Uterus (tissue), 4 donors: ENCODE results near the gene DMRT2. TPM values are rescaled to one million over a fixed set of nuclear protein-coding genes. Genes with fewer than 3 reads are reported as not detected.
A peak's percentile ranks its signal among the peaks of the same experiment; 100 is the strongest.

Experiments
- DNase-seq, 2 donors: peaks; one replicate each; pipeline ENCODE4 v3.0.0-alpha.2; 2019 to 2020
- H3K27ac ChIP-seq, 2 donors: fragments of 200-600 bp; sonication (generic); 1 replicate in 1 of 2; 2 replicates in 1 of 2; pipeline ENCODE4 v1.5.1; 2016 to 2018
- H3K27me3 ChIP-seq, 2 donors: fragments of 200-600 bp; sonication (generic); one replicate each; pipeline ENCODE4 v1.5.1; 2018 to 2019; ENCODE audit warnings: control low read depth in 1 of 2
- H3K36me3 ChIP-seq, 2 donors: fragments of 200-600 bp; sonication (generic); one replicate each; pipeline ENCODE4 v1.5.1; 2019; ENCODE audit warnings: control low read depth in 1 of 2
- H3K4me1 ChIP-seq, 2 donors: fragments of 200-600 bp; sonication (generic); one replicate each; pipeline ENCODE4 v1.5.1; 2018 to 2019; ENCODE audit warnings: control low read depth in 1 of 2
- H3K4me3 ChIP-seq, 2 donors: fragments of 200-600 bp; sonication (generic); 1 replicate in 1 of 2; 2 replicates in 1 of 2; pipeline ENCODE4 v1.5.1; 2018 to 2019; ENCODE audit warnings: mild to moderate bottlenecking in 1 of 2
- H3K9me3 ChIP-seq, 2 donors: fragments of 200-600 bp; sonication (generic); one replicate each; pipeline ENCODE4 v1.5.1; 2019; ENCODE audit warnings: control low read depth in 1 of 2
- CTCF ChIP-seq, 4 experiments: fragments of 200-600 bp in 2 of 4; fragments of 450-650 bp in 2 of 4; sonication (generic) in 2 of 4; IDR thresholded peaks; one replicate each; pipeline ENCODE4 v1.5.1; 2016 to 2019; ENCODE audit warnings: antibody characterized with exemption in 4 of 4, mild to moderate bottlenecking in 2 of 4, moderate library complexity in 1 of 4
- POLR2A ChIP-seq, 2 donors: fragments of 450-650 bp; IDR thresholded peaks; one replicate each; pipeline ENCODE4 v1.6.1; 2016; ENCODE audit warnings: antibody characterized with exemption in 2 of 2, mild to moderate bottlenecking in 1 of 2, moderate library complexity in 1 of 2
- intact Hi-C: fragments of 100-400 bp; cut with DNase I; formaldehyde crosslinking; loops from one replicate; pipeline ENCODE4 v1.15.1; 2023; ENCODE audit warnings: low total_unique reads
- small RNA-seq: library from RNA; depleted of rRNA; stranded (forward); fragments of <200 nt; gene quantifications from one replicate; pipeline ENCODE3, GENCODE V24; 2016
- total RNA-seq, 4 donors: library from RNA; depleted of rRNA in 3 of 4; stranded (reverse); fragments of >200 nt in 3 of 4; gene quantifications; one replicate each; pipeline versions ENCODE4 v1.1.0 to v1.2.4, GENCODE V29; 2014 to 2023
- donor health status: DM: yes; HTN: yes; CAD: no.

Gene DMRT2
- total RNA-seq, 4 donors from 2014 or later = 3.1 TPM; not detected in 3

GRCh38 chr9:1100201-1100600 is 50.0 kb downstream of the DMRT2 start:
- no peaks in the 10 kb centered on the region for H3K4me1 ChIP-seq
- H3K9me3 ChIP-seq = no peaks in the 10 kb centered on the region
- no peak for TF ChIP-seq CTCF (IDR thresholded peaks at IDR 0.05)
- TF ChIP-seq POLR2A (IDR thresholded peaks at IDR 0.05) = no peak
- H3K27ac ChIP-seq = no peak overlapping the region
- H3K4me3 ChIP-seq = no peak overlapping the region
- no peak for DNase-seq
- no peaks in the 10 kb centered on the region for H3K36me3 ChIP-seq
- no peaks in the 10 kb centered on the region for H3K27me3 ChIP-seq
- intact Hi-C loops = no loop called here

GRCh38 chr9:1100945-1101344 is 50.8 kb downstream of the DMRT2 start:
- H3K4me1 ChIP-seq = no peaks in the 10 kb centered on the region
- peak in 1 of 2 donors; percentile 25 for DNase-seq
- no peak for TF ChIP-seq POLR2A (IDR thresholded peaks at IDR 0.05)
- peak in 3 of 4 experiments; percentile 16 to 37 (median 30) for TF ChIP-seq CTCF (IDR thresholded peaks at IDR 0.05)
- H3K27ac ChIP-seq = no peak overlapping the region
- H3K27me3 ChIP-seq = no peaks in the 10 kb centered on the region
- intact Hi-C loops = no loop called here
- H3K36me3 ChIP-seq = no peaks in the 10 kb centered on the region
- no peaks in the 10 kb centered on the region for H3K9me3 ChIP-seq
- no peak overlapping the region for H3K4me3 ChIP-seq

- Histone ChIP-seq H3K36me3 (no peaks in the 10 kb centered on the region), H3K4me3 (no peak overlapping the region), H3K9me3 (no peaks in the 10 kb centered on the region), H3K27me3 (no peaks in the 10 kb centered on the region), H3K27ac (no peak overlapping the region), H3K4me1 (no peaks in the 10 kb centered on the region)
- DNase-seq = no peak
- intact Hi-C loops = no loop called here
- TF ChIP-seq POLR2A (IDR thresholded peaks at IDR 0.05) (no peak), CTCF (IDR thresholded peaks at IDR 0.05) (no peak)
These were observed 51.9 kb downstream of the DMRT2 start for GRCh38 chr9:1101846-1102641.

- Histone ChIP-seq H3K4me1 (no peaks in the 10 kb centered on the region), H3K27ac (no peak overlapping the region), H3K36me3 (no peaks in the 10 kb centered on the region), H3K27me3 (no peaks in the 10 kb centered on the region), H3K9me3 (no peaks in the 10 kb centered on the region), H3K4me3 (no peak overlapping the region)
- TF ChIP-seq POLR2A (IDR thresholded peaks at IDR 0.05) = no peak
- TF ChIP-seq CTCF (IDR thresholded peaks at IDR 0.05) = no peak
- DNase-seq = no peak
- intact Hi-C loops = no loop called here
These were observed 52.4 kb downstream of the DMRT2 start for GRCh38 chr9:1102642-1102970.

Small RNA genes within 50 kb of the gene (small RNA-seq; reads per million reads assigned to genes)
- not detected for gene RNU6-1073P

Other genes with a start within 250 kb of the DMRT2 start
- not detected for gene DMRT1, start 208.7 kb upstream of the DMRT2 start, total RNA-seq
- 1 to 10 TPM in 1 of 4 donors, under 1 TPM in 2, not detected in 1; under 0.01 to 9.1 (median 0.18) TPM for gene DMRT3, start 73.7 kb upstream of the DMRT2 start, total RNA-seq